HCT116 (cell line): ENCODE results near the gene NABP2. TPM values are rescaled to one million over a fixed set of nuclear protein-coding genes. Genes with fewer than 3 reads are reported as not detected.
A peak's percentile ranks its signal among the peaks of the same experiment; 100 is the strongest.

Experiments used
- ATAC-seq: fragments of 200-7000 bp; cut with Tn5 transposase; 2 replicates; pipeline ENCODE4 v1.9.1; 2020; ENCODE audit warnings: mild to moderate bottlenecking, moderate library complexity
- BruUV-seq: library from RNA; stranded (reverse); fragments of 400-500 nt; replicated peaks from 2 replicates; lab custom pipeline; 2021; lab: Mats Ljungman, UMichigan
- CTCF ChIA-PET: fragments of 300-600 bp; sonication (Branson Sonifier 250); formaldehyde crosslinking; loops from one replicate; lab custom pipeline; 2021; ENCODE audit warnings: antibody characterized with exemption; lab: Charles Lee
- POLR2A ChIA-PET: fragments of 300-600, 350-600 bp; sonication (Branson Sonifier 250); formaldehyde crosslinking; loops from one replicate; lab custom pipeline; 2021; ENCODE audit warnings: antibody characterized with exemption; lab: Charles Lee
- RAD21 ChIA-PET, 2 experiments: fragments of 300-600 bp; sonication (Branson Sonifier 250); formaldehyde crosslinking; loops; one replicate each; lab custom pipeline; 2023; ENCODE audit warnings: low total read pairs in 2 of 2; ENCODE audit not compliant: uncharacterized antibody in 2 of 2, unreplicated experiment in 2 of 2, low non-redundant PET in 1 of 2; lab: Charles Lee
- DNase-seq: peaks from one replicate; pipeline ENCODE4 v3.0.0-alpha.2; 2010; ENCODE audit warnings: low read depth, low spot score
- H2AFZ ChIP-seq: fragments of 200-600 bp; shearing (Covaris generic), sonication (generic); 2 replicates; pipeline ENCODE4 v1.6.1; 2017; ENCODE audit warnings: low read depth, mixed run types, mixed read lengths, antibody characterized with exemption, low read length; ENCODE audit not compliant: poor library complexity, severe bottlenecking
- H3K27ac ChIP-seq: 2 replicates; pipeline ENCODE4 v1.5.1; 2012; ENCODE audit warnings: low read depth, low read length
- H3K27me3 ChIP-seq: fragments of 200-600 bp; sonication (generic); 2 replicates; pipeline ENCODE4 v1.6.1; 2016; ENCODE audit warnings: mixed run types, low read length, mixed read lengths; ENCODE audit not compliant: insufficient read depth
- H3K36me3 ChIP-seq, 2 experiments: fragments of 200-500 bp in 1 of 2; fragments of 200-600 bp in 1 of 2; sonication (Bioruptor generic) in 1 of 2; sonication (generic) in 1 of 2; 2 replicates each; pipeline versions ENCODE4 v1.5.1 to v1.6.1; 2014 to 2016; ENCODE audit warnings: low read length in 2 of 2, inconsistent platforms in 1 of 2, mixed read lengths in 1 of 2, mixed run types in 1 of 2; ENCODE audit not compliant: insufficient read depth in 2 of 2, control insufficient read depth in 1 of 2
- H3K4me1 ChIP-seq, 2 experiments: fragments of 200-600 bp in 1 of 2; sonication (generic) in 1 of 2; 2 replicates each; pipeline versions ENCODE4 v1.5.1 to v1.6.1; 2012 to 2017; ENCODE audit warnings: low read length in 2 of 2, inconsistent platforms in 1 of 2, mild to moderate bottlenecking in 1 of 2, mixed read lengths in 1 of 2, mixed run types in 1 of 2, moderate library complexity in 1 of 2; ENCODE audit not compliant: insufficient read depth in 2 of 2, control insufficient read depth in 1 of 2
- H3K4me2 ChIP-seq: fragments of 200-600 bp; sonication (generic); 2 replicates; pipeline ENCODE4 v1.6.1; 2017; ENCODE audit warnings: mixed run types, low read length, mixed read lengths
- H3K4me3 ChIP-seq, 2 experiments: fragments of 200-600 bp in 1 of 2; sonication (generic) in 1 of 2; replicated peaks in 1 of 2; 2 replicates each; pipeline ENCODE4 v1.5.1; 2011 to 2016; ENCODE audit warnings: low read length in 2 of 2, control low read depth in 1 of 2, low read depth in 1 of 2, mild to moderate bottlenecking in 1 of 2, mixed read lengths in 1 of 2, mixed run types in 1 of 2
- H3K79me2 ChIP-seq: fragments of 200-600 bp; sonication (generic); 2 replicates; pipeline ENCODE4 v1.6.1; 2017; ENCODE audit warnings: mild to moderate bottlenecking, mixed run types, low read length, moderate library complexity, mixed read lengths; ENCODE audit not compliant: insufficient read depth
- H3K9ac ChIP-seq: fragments of 200-600 bp; sonication (generic); 2 replicates; pipeline ENCODE4 v1.6.1; 2016; ENCODE audit warnings: low read length, mixed read lengths
- H3K9me2 ChIP-seq: fragments of 200-600 bp; sonication (generic), shearing (Covaris generic); 2 replicates; pipeline ENCODE4 v1.6.1; 2017; ENCODE audit warnings: mixed run types, mild to moderate bottlenecking, moderate library complexity; ENCODE audit not compliant: insufficient read depth
- H3K9me3 ChIP-seq, 2 experiments: fragments of 200-500 bp in 1 of 2; fragments of 200-600 bp in 1 of 2; sonication (Bioruptor generic) in 1 of 2; sonication (generic) in 1 of 2; 2 replicates each; pipeline ENCODE4 v1.6.1; 2014 to 2017; ENCODE audit warnings: low read length in 2 of 2, mixed read lengths in 2 of 2, inconsistent platforms in 1 of 2, low read depth in 1 of 2, mild to moderate bottlenecking in 1 of 2, mixed run types in 1 of 2, moderate library complexity in 1 of 2; ENCODE audit not compliant: control insufficient read depth in 1 of 2, insufficient read depth in 1 of 2
- H4K20me1 ChIP-seq: fragments of 200-600 bp; sonication (generic), shearing (Covaris generic); 2 replicates; pipeline ENCODE4 v1.6.1; 2017; ENCODE audit warnings: mixed run types, mild to moderate bottlenecking, moderate library complexity; ENCODE audit not compliant: insufficient read depth
- ATF3 ChIP-seq: IDR thresholded peaks from 2 replicates; pipeline ENCODE4 v1.6.1; 2012
- CEBPB ChIP-seq: IDR thresholded peaks from 2 replicates; pipeline ENCODE4 v1.6.1; 2012; ENCODE audit warnings: low read depth
- CTCF ChIP-seq, 3 experiments: fragments of 200-600 bp in 1 of 3; sonication (generic) in 1 of 3; IDR thresholded peaks in 2 of 3; conservative IDR thresholded peaks in 1 of 3; 2 replicates each; pipeline ENCODE4 v1.5.1; 2012 to 2017; ENCODE audit warnings: low read depth in 2 of 3, low read length in 2 of 3, antibody characterized with exemption in 1 of 3, borderline replicate concordance in 1 of 3, control low read depth in 1 of 3, mild to moderate bottlenecking in 1 of 3, mixed read lengths in 1 of 3, mixed run types in 1 of 3, moderate library complexity in 1 of 3; ENCODE audit not compliant: insufficient read depth in 1 of 3
- EGR1 ChIP-seq: IDR thresholded peaks from 2 replicates; pipeline ENCODE4 v1.6.1; 2012; ENCODE audit warnings: low read depth
- ELF1 ChIP-seq: IDR thresholded peaks from 2 replicates; pipeline ENCODE4 v1.6.1; 2012; ENCODE audit warnings: low read depth, borderline replicate concordance
- EZH2 ChIP-seq: fragments of 200-600 bp; sonication (generic); IDR thresholded peaks from 2 replicates; pipeline ENCODE4 v1.6.1; 2017; ENCODE audit warnings: antibody characterized with exemption, mixed run types
- FOSL1 ChIP-seq: IDR thresholded peaks from 2 replicates; pipeline ENCODE4 v1.6.1; 2012; ENCODE audit warnings: low read depth
- JUND ChIP-seq: IDR thresholded peaks from 2 replicates; pipeline ENCODE4 v1.6.1; 2012
- MAX ChIP-seq: IDR thresholded peaks from 2 replicates; pipeline ENCODE4 v1.6.1; 2012
- POLR2A ChIP-seq: IDR thresholded peaks from 2 replicates; pipeline ENCODE4 v1.7.0; 2011; ENCODE audit warnings: borderline replicate concordance; ENCODE audit not compliant: insufficient read depth, insufficient read length; ENCODE audit errors: extremely low read depth
- POLR2AphosphoS5 ChIP-seq: IDR thresholded peaks from 2 replicates; pipeline ENCODE4 v1.6.1; 2011; ENCODE audit warnings: mild to moderate bottlenecking, low read depth, low read length, moderate library complexity
- RAD21 ChIP-seq: IDR thresholded peaks from 2 replicates; pipeline ENCODE4 v1.6.1; 2012; ENCODE audit warnings: low read depth, mild to moderate bottlenecking
- REST ChIP-seq: IDR thresholded peaks from 2 replicates; pipeline ENCODE4 v1.6.1; 2012; ENCODE audit warnings: low read depth
- SRF ChIP-seq: IDR thresholded peaks from 2 replicates; pipeline ENCODE4 v1.6.1; 2012; ENCODE audit warnings: low read depth
- TCF7L2 ChIP-seq: IDR thresholded peaks from 2 replicates; pipeline ENCODE4 v1.7.0; 2011; ENCODE audit warnings: borderline replicate concordance, inconsistent platforms; ENCODE audit not compliant: insufficient read depth, insufficient read length; ENCODE audit errors: extremely low read depth
- YY1 ChIP-seq: IDR thresholded peaks from 2 replicates; pipeline ENCODE4 v1.6.1; 2011; ENCODE audit warnings: low read length, low read depth, moderate library complexity, mild to moderate bottlenecking; ENCODE audit not compliant: insufficient replicate concordance; ENCODE audit errors: extremely low read depth
- ZBTB33 ChIP-seq: IDR thresholded peaks from 2 replicates; pipeline ENCODE4 v1.6.1; 2011; ENCODE audit warnings: mild to moderate bottlenecking, low read length, moderate library complexity; ENCODE audit not compliant: insufficient replicate concordance; ENCODE audit errors: extremely low read depth
- intact Hi-C: fragments of 100-400 bp; cut with micrococcal nuclease; formaldehyde crosslinking; loops from 2 replicates; pipeline ENCODE4 v1.10.0; 2022
- total RNA-seq: library from RNA; stranded (reverse); gene quantifications from one replicate; pipeline ENCODE4 v1.2.1, GENCODE V29; 2021; ENCODE audit not compliant: unreplicated experiment

Gene NABP2
- total RNA-seq, 1 experiment from 2014 or later: 52.9 TPM

- peaks cover 37% of the 10 kb centered on the region for H3K79me2 ChIP-seq
- H3K27me3 ChIP-seq: no peaks in the 10 kb centered on the region
- peaks cover 17 to 27% of the 10 kb centered on the region in 2 experiments for H3K4me1 ChIP-seq
- no peak overlapping the region for H2AFZ ChIP-seq
- POLR2A ChIA-PET: interaction anchor here (0.6 to 2.7 kb wide), 6 partner anchors 33 to 457 kb away, joined by 3 to 17 read pairs (median 4); partner anchors contain the start of genes ATP5F1B, ESYT1, RNF41 and ZC3H10
- H3K4me2 ChIP-seq: peak overlapping the region; percentile 90
- H3K4me3 ChIP-seq: peak overlapping the region; percentile 86 to 88
- peak overlapping the region; percentile 87 for H3K9ac ChIP-seq
- DNase-seq (no peak), ATAC-seq (peak; percentile 1; the same call in 1 of the 2 replicates)
- RAD21 ChIA-PET: no interaction called here
- peak overlapping the region; percentile 84 for H3K27ac ChIP-seq
- TF ChIP-seq SRF (no peak), POLR2AphosphoS5 (no peak), EZH2 (no peak), JUND (no peak), ATF3 (no peak), ZBTB33 (no peak), FOSL1 (no peak), CEBPB (no peak), MAX (no peak), REST (no peak), RAD21 (no peak), CTCF (IDR thresholded peaks at IDR 0.05 in 2 of 3, conservative IDR thresholded peaks at IDR 0.05 in 1 of 3; ENCODE audit: borderline replicate concordance in 1 of 3, insufficient read depth in 1 of 3, low read depth in 2 of 3, low read length in 2 of 3) (no peak), POLR2A (no peak), YY1 (no peak), ELF1 (no peak), TCF7L2 (no peak), EGR1 (no peak)
- H3K36me3 ChIP-seq: peaks cover 15 to 24% of the 10 kb centered on the region in 2 experiments; a peak in 3 of 4 replicates
- intact Hi-C loops: loop anchor here (1.0 kb wide), 2 partner anchors 69 to 141 kb away; no protein-coding TSS in a partner anchor
- BruUV-seq: no TSS peak
- no peaks in the 10 kb centered on the region for H3K9me2 ChIP-seq
- CTCF ChIA-PET: interaction anchor here (0.6 to 3.3 kb wide), 10 partner anchors 8 to 459 kb away, joined by 3 to 29 read pairs (median 9); partner anchors contain the start of genes ANKRD52, CD63, ESYT1 and ZC3H10
- no peaks in the 10 kb centered on the region for H3K9me3 ChIP-seq
- no peaks in the 10 kb centered on the region for H4K20me1 ChIP-seq
Observed at GRCh38 chr12:56188778-56189098, 35.4 kb upstream of the NABP2 start.
